ENCODE data around the gene HKDC1.
"Not testable (repeated sequence)": the region's sequence is repeated elsewhere in the genome, so short reads cannot be mapped to it uniquely, and the experiment has no call there.

HKDC1 gene

GRCh38 chr10:69239816-69240434 is 19.8 kb downstream of the HKDC1 start:
- H3K4me3 ChIP-seq (ENCODE audit: low read length) = no peak overlapping the region
- DNase-seq (ENCODE audit: low read depth, low spot score) = no peak

GRCh38 chr10:69240455-69240854 is 20.3 kb downstream of the HKDC1 start:
- no peak overlapping the region for H3K4me3 ChIP-seq (ENCODE audit: low read length)
- DNase-seq (ENCODE audit: low read depth, low spot score) = no peak

GRCh38 chr10:69241575-69241974 is 21.4 kb downstream of the HKDC1 start:
- DNase-seq (ENCODE audit: low read depth, low spot score) = no peak
- H3K4me3 ChIP-seq (ENCODE audit: low read length) = no peak overlapping the region

GRCh38 chr10:69242040-69242851 is 22.1 kb downstream of the HKDC1 start:
- DNase-seq (ENCODE audit: low read depth, low spot score) = no peak
- H3K4me3 ChIP-seq (ENCODE audit: low read length) = no peak overlapping the region

GRCh38 chr10:69242852-69243212 is 22.7 kb downstream of the HKDC1 start:
- DNase-seq (ENCODE audit: low read depth, low spot score) = no peak
- no peak overlapping the region for H3K4me3 ChIP-seq (ENCODE audit: low read length)

- no peak for DNase-seq (ENCODE audit: low read depth, low spot score)
These were observed 23.7 kb downstream of the HKDC1 start for GRCh38 chr10:69243817-69244216.

GRCh38 chr10:69246036-69246435 is 25.9 kb downstream of the HKDC1 start:
- DNase-seq (ENCODE audit: low read depth, low spot score) = no peak
- no peak overlapping the region for H3K4me3 ChIP-seq (ENCODE audit: low read length)

More at GRCh38 chr10:69243817-69244216, 23.7 kb downstream of the HKDC1 start:
- H3K4me3 ChIP-seq (ENCODE audit: low read length) = no peak overlapping the region

GRCh38 chr10:69246581-69247312 is 26.6 kb downstream of the HKDC1 start:
- H3K4me3 ChIP-seq (ENCODE audit: low read length) = no peak overlapping the region
- DNase-seq (ENCODE audit: low read depth, low spot score) = no peak

- no peak overlapping the region for H3K4me3 ChIP-seq (ENCODE audit: low read length)
- DNase-seq (ENCODE audit: low read depth, low spot score) = no peak
These were observed 27.2 kb downstream of the HKDC1 start for GRCh38 chr10:69247313-69247710.

GRCh38 chr10:69248117-69248730 is 28.1 kb downstream of the HKDC1 start:
- DNase-seq (ENCODE audit: low read depth, low spot score) = no peak
- no peak overlapping the region for H3K4me3 ChIP-seq (ENCODE audit: low read length)

- DNase-seq (ENCODE audit: low read depth, low spot score) = no peak
- no peak overlapping the region for H3K4me3 ChIP-seq (ENCODE audit: low read length)
These were observed 29.9 kb downstream of the HKDC1 start for GRCh38 chr10:69250041-69250440.

GRCh38 chr10:69251417-69251816 is 31.3 kb downstream of the HKDC1 start:
- DNase-seq (ENCODE audit: low read depth, low spot score); H3K4me3 ChIP-seq (ENCODE audit: low read length): not testable (repeated sequence)

- DNase-seq (ENCODE audit: low read depth, low spot score) = no peak
- H3K4me3 ChIP-seq (ENCODE audit: low read length) = no peak overlapping the region
These were observed 33.0 kb downstream of the HKDC1 start for GRCh38 chr10:69253171-69253570.

- DNase-seq (ENCODE audit: low read depth, low spot score) = no peak
- H3K4me3 ChIP-seq (ENCODE audit: low read length) = no peak overlapping the region
These were observed 34.7 kb downstream of the HKDC1 start for GRCh38 chr10:69254877-69255276.

GRCh38 chr10:69259547-69260243 is 39.6 kb downstream of the HKDC1 start:
- DNase-seq (ENCODE audit: low read depth, low spot score) = no peak
- no peak overlapping the region for H3K4me3 ChIP-seq (ENCODE audit: low read length)

GRCh38 chr10:69261184-69261583 is 41.1 kb downstream of the HKDC1 start:
- no peak overlapping the region for H3K4me3 ChIP-seq (ENCODE audit: low read length)
- no peak for DNase-seq (ENCODE audit: low read depth, low spot score)

- DNase-seq (ENCODE audit: low read depth, low spot score) = no peak
- H3K4me3 ChIP-seq (ENCODE audit: low read length) = no peak overlapping the region
These were observed 42.2 kb downstream of the HKDC1 start for GRCh38 chr10:69262292-69262751.

- H3K4me3 ChIP-seq (ENCODE audit: low read length) = no peak overlapping the region
- DNase-seq (ENCODE audit: low read depth, low spot score) = no peak
These were observed 45.4 kb downstream of the HKDC1 start for GRCh38 chr10:69265521-69265920.

GRCh38 chr10:69268761-69269416 is 48.8 kb downstream of the HKDC1 start:
- H3K4me3 ChIP-seq (ENCODE audit: low read length) = no peak overlapping the region
- no peak for DNase-seq (ENCODE audit: low read depth, low spot score)

Measured in Jurkat, Clone E6-1 (cell line).